HG03108 (cell line): ENCODE measurements around the gene TAOK3.

Experiments
- ATAC-seq: cut with Tn5 transposase; IDR thresholded peaks from one replicate; pipeline ENCODE4 v1.9.1; 2021; ENCODE audit warnings: moderate library complexity; ENCODE audit not compliant: unreplicated experiment

TAOK3 gene

DNA sequence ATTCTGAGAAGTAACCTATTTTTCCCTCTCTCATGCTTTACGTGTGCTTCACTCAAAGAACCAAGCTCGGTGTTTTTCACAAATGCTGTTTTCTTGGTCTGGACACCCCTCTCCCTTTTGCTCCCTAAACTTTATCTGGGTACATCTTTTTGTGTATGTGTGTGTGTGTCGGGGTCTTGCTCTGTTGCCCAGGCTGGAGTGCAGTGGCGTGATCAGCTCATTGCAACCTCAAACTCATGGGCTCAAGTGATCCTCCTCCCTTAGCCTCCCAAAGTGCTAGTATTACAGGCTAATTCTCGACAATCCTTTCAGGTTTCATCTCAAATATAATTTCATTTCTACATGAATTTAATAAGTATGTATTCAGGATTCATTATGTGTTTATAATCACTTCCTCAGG lies 153.6 kb downstream of the TAOK3 start:
- ATAC-seq, result no peak

DNA sequence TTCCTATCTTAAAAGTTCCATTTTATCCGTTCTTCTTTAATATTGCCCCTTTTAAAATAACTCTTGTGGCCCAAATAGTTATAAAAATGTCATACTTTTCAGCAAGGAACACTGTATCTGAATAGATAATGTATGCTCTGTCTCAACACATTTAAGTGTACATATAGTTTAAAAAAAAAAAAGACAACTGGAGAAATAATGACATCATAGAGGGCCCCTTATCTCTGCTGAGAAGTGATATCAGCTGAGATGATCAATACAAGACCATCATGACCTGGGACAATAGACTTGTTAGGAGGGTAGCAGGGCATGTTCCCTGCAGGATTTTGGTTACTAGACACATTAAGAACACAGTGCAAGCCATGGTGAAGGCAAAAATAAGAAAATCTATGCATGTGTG lies 159.3 kb downstream of the TAOK3 start:
- no peak for ATAC-seq

DNA sequence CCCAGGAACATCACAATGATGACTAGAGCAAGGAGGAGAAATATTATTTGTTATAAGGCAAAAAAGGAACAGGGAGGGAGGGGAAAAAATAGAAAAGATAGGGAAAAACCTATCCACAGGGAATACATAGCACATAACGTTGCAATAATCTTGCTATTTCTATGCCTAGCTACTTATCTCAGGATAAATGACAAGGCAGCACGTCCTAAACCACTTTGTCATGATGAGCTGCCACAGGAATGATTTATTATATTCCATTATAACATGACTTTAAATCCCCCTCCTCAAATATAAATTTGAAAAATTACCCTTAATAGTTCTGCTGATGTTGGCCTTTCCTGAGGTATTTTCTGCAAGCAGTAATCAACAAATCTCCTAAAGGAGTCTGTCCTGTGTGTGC lies 160.1 kb downstream of the TAOK3 start:
- no peak for ATAC-seq

DNA sequence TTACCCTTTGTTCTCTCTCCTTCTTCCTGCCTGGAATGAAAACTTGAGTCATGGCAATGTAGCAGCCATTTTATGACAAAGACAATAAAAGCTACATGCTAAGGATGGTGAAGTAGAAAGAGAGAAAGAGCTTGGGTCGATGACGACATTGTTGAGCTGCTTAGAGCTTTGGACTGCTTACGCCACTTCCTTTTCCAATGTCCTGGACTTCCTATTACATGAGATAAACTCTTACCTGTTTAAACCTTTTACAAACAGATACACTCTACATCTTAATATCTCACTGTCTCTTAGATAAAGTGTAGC lies 166.6 kb downstream of the TAOK3 start:
- no peak for ATAC-seq

DNA sequence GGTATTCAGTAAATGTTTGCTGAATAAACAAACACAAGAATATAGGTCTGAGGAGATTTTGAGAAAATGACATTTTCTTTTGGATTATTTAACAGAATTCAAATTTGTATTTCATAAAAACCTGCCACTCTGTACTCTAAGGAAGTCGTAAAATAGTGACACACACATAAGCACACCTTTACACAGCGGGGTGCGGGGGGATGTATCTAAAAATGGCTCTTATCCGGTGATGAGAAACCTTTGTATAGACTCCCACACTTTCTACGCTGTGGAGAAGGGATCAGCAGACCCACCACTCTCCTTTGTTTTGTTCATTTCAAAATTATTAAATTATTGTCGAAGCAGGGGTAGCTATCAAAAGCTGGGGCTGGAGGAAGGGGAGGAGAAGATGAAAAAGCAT lies 178.7 kb downstream of the TAOK3 start:
- no peak for ATAC-seq

DNA sequence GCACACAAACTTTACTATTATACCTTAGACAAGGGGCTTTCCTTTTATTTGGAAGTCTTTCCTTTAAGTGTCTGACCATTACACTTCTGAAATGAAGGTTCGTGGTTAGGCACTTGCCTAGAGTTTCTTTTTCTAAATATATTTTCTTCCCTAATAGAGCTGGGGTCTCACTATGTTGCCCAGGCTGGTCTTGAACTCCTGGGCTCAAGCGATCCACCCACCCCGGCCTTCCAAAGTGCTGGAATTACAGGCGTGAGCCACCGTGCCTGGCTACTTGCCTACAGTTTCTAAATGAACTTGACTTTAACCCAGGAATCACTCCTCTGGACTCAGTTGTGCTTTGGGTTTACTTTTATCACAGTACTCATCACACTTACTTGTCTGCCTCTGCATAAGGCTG lies 179.2 kb downstream of the TAOK3 start:
- ATAC-seq, result no peak

DNA sequence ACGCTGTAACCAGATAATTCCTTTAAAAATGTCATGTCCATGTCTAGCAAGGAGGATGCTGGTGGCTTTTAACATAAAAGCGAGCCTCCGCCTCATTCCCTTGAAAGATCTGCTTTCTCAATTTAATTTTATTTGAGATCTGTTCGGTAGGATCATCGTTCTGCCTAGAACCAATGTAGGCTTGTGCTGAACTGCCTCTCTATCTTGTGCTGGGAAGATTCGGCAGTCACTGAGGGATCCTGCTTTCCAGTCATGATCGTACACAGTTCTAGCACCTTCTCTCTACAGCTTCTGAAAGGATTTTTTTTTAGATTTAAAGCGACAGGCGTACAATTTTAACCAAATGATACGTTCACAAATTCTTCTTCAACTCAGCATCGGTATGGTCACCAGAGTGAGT lies 182.4 kb downstream of the TAOK3 start:
- ATAC-seq, result no peak

DNA sequence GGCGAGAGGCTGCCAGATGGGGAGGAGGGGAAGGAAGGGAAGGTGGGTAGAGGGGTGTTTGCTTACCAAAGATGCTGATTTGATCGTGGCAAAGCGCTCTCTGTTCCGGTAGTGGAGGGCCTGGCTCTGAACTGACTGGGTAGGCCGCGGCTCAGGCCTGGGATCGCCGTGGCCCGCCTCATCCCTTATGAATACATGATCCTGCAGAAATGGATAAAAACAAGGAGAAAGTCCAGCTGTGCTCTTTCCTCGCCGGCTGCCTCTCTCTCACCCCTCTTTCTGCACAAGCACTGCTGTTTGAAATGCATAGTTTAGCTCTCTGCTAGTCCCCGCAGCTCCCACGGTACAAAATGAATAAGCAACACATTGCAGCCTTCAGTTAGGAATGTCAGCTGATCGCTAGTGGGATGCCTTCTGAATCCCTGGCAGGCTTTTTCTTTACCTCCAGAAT lies 182.9 kb downstream of the TAOK3 start:
- ATAC-seq, result no peak

DNA sequence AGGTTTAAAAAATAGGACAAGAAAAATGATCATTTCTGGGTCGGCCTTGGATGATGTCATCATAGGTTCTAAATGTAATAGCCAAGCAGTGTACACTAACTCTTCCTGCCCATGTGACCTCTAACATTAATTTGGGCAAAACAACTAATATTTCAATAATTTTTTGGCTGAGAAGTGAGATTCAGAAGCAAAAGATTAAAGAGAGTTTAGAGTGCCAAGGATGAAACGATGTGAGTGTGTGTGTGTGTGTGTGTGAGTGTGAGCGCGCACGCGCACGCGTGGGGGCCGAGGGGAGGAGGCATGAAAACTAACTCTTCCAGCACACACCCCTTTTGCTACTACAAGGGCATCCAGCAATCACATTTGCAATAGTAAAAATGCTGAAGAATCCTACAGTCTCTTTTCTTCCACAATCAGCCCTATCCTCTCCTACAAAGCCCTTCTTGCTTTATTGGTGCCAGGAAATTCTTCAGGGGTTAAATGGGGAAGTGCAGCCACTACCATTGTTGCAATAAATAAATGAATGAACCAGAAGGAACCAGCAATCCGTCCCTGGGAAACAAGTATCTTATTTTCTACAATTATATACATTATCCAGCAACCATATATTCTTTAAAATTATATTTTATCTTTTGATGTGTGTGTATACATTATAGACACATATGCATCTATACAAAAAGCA lies 183.9 kb downstream of the TAOK3 start:
- no peak for ATAC-seq

DNA sequence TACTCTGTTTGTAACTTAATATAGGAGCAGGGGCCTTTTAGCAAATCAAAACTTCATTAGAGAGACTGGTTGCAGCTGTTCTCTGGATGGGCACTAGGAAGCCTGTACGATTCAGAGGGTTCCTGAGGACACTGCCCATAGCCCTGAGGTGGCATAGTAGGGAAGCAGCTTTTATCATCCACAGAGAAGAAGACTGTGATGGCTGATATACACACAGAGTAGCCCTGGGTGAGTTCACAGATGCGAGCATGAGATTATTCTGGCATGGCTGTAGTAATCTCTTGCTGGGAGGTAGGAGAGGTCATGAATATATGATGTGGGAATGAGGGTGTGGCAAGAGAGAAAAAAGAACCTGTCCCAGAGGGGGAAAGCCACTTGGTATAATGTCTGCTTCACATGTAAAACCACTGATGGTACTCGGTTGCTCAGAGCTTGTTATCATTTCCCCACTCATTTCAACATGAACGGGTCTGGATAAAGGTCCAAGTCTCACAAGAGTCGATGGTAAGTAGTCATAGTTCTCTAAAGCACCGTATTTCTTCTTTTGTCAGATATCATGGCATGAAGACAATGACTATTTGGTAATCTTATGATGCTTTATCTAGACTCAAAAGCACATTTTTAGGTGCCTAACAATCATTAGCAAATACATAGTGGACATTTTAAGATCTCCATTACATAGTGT lies 184.8 kb downstream of the TAOK3 start:
- no peak for ATAC-seq

DNA sequence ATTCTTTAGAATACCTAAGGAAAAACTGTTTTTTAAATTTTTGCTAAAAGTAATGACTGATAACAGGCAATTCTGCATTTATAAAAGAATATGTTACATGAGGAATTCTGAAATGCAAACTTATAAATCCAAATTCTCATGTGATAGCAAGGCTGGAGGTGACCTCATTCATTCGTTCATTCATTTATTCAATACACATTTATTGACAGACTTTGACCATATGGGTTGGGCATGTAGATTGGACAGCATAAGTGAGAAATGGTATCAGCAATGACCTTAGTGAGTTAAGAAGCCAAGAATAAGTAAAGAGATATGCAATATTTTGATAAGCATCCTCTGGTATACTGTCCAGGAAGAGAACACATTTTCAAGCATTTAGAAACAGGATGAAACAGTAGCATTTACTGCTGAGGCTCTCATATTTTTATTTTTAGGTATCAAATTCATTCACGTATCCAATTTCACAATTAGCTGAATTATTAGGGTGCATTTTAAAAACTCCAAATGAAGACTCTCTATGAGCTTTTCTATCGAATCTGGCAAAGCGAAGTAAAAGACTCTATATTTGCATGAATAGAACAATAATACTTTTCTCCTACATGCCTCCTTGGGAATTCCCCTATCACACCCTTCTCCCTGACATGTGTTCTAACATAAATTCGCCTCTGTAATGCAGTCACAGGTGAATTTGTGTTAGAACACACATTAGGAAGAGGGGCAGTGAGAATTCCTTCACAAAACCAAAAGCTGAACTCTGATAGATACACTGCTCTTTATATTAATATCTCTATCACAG lies 186.9 kb downstream of the TAOK3 start:
- ATAC-seq, result no peak

DNA sequence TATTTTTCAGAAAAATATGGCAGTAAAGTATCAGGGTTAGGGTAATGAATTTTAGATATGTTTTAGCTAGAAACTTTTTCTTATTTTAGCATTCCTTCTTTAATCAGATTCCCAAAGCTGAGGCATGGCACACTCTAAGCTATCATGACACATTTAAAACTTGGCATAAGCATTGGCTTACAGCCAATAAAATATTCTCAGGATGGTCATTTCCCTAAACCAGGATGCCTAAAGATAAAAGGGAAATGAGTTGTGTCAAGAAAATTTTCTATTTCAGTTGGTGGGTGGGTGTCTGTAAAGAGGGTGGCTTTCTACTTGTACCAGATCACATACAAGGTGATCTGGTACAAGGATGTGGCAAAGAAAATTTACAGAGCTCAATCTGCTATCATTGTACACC lies 189.0 kb downstream of the TAOK3 start:
- no peak for ATAC-seq

DNA sequence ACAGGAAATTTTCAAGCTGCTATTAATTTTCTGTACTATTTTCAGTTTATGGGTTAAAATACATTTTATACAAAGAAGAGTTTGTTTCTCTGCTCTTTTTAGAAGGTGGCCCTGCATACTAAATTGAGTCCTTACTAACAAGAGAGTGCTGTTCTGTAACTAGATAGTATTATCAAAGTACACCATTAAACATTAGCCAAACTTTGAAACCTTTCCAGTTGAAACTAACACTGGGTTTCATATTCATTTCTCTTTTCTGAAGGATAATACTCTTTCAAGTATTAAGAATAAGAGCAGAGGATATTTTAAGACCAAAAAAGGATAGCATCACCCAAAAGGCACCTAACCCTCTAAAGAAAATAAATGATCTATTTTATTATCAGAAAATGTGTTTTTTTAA lies 189.6 kb downstream of the TAOK3 start:
- ATAC-seq, result no peak

DNA sequence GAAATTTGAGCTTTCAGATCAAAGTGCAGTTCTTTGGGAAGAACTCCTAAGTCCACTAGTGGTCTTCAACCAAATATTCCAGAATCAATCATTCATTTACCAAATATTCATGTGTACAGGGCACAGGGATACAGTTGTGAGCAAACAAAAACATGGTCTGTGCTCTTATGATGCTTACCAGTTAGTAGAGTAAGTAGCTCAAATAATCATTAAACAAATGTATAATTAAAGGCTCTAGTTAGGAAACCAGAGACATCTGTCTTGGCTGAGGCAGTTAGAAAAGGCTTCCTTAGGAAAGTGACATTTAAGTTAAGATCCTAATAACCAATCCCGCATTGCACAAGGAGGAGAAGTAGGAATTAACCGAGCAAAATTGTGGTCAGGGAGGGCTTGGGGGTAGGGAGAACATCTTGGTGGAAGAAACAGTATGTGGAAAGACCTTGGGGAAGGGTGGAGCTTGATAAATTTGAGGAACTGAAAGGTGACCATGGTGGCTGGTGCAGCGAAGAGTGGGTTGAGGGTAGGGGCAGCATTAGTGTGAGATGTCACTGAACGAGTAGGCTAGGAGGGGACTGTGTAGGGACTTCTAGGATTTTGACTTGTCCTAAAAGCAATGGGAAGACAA lies 196.8 kb downstream of the TAOK3 start:
- ATAC-seq, result peak; percentile 73

DNA sequence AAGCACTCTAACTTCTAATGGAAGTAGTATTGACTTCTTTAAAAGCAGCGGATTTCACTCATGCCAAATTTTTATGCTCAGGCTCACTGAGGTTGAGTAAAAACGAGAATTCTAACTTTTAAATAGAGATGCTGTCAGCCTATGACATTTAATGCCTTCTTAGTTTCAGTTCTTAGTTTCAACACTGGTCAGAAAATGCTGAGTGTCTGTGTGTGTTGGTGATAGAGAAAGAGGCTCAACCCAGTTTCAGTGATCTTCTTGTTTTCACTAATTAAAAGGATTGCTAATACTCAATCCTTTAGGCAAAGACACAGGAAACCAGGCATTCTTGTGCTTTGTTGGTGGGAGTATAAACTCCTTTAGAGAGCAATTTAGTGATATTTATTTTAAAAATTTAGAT lies 205.8 kb downstream of the TAOK3 start:
- ATAC-seq, result peak; percentile 99

DNA sequence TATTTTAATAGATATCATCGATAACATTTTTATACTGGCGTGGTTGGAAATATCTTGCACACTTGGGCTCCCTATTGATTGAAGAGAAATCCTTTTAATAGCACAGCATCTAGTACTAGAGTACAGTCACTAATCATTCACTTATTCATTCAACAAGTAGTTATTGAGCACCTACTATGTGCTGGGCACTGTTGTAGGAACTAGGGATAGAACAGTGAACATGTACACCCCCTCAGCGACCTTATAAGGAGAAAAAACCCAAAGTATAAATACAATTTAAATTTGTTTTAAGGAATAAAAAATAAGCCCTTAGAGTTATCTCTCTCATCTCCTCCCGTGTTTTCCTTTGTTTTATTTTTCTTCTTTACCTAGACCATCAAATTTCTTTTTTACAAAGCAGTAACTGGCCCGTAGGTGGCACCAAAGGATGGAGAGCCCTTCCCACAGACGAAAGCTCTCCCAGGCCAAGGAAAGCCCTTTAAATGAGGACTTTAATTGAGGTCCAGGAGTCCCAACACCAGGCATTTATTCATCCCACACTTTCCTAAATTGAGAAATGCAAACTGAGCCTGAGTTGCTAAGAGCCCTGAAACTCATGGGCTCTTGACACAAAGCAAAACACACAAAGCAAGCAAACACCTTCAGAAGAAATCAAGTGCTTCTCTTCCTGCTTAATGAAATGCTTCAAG lies 207.8 kb downstream of the TAOK3 start:
- ATAC-seq, result no peak

DNA sequence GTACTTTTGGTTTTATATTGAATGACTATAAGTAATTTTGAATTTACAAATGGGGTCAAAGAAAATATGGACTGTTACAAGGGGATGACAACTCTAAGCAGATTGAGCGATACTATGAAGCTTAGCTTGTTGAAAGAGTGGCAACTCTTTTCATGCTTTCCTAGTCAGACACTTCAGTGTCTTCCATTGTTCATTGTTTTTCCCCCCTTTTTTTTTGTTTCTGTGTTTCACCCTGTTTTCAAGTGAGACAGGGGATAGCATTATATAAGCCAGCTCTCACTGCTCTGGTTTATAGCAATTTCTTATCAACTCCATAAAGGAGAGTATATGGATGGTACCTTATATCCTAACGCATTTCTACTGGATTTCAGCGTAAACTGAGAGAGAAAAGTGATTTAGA lies 212.2 kb downstream of the TAOK3 start:
- no peak for ATAC-seq

DNA sequence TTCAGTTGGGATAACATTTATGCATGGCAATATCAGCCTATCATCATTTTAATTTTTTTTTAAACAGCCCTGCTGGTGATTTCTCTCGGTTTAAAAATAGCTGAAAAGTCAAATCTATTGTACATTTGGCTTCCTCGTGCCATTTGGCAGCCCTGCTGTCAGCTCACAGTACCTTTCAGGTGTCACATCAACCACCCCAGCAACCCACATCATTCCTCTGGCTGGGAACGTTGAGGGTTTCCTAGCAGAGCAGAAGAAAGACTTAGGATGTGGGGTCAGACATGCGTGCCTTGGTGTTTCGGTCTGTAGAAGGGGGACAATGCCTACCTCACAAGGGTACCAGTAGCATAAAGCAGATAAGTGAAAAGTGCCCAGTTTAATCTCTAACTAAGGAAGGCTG lies 221.0 kb downstream of the TAOK3 start:
- no peak for ATAC-seq

DNA sequence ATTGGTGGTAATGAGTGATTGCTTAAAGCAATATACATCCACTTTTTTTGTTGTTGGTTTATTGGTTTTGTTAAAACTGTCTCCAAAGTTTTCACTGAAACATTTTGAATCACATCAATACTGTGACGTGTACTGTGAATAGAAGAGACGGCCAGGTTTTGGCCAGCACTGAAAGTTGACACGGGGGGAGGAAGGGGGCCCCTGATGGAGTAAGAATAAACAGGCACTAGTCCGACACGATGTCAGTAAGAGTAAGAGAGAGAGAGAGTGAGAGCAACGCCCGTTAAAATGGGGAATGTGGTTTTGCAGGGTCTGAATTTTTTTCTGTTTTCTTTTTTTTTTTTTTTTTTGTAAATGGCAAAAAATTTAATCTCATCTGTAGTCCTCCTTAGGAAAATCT lies 222.1 kb downstream of the TAOK3 start:
- no peak for ATAC-seq

DNA sequence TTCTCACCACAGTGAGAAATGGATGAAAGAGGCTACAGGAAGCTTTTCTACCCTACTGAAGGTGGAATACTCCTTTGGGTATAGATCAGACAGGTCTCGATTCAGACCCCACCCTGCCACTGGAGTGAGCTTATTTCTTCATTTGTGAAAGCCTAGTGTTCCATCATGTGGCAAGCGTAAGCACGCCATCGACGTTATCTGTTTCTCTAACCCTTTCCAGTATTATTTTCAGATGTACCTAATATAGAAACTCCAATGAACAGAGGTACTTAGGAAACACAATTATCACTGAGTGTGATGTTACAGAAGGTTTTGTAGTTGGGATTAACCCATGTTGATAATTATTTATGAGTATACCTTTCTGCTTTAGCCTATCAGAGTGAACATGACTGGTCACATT lies 224.4 kb downstream of the TAOK3 start:
- ATAC-seq, result no peak

DNA sequence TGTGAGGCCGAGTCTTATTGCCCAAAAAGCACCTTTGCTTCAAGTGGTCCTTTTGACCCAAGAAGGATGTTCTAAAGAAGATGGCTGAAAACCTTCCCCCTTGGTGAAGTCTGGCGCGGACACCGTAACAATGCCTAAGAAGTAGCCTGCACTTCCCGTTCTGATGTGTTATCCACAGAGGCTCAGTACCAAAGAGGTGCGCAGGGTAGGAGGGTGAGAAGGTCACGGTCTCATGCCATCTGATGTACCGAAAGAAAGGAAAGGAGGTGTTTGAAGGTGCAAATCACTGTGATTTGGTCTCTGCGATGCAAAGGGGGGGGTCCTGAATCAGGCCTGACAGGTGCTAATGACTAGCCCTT lies 226.9 kb downstream of the TAOK3 start:
- no peak for ATAC-seq
